GM21381 (cell line): ENCODE measurements around the gene C8A.

Source experiments
- ATAC-seq: cut with Tn5 transposase; IDR thresholded peaks from one replicate; pipeline ENCODE4 v1.9.1; 2021; ENCODE audit warnings: mild to moderate bottlenecking, moderate library complexity; ENCODE audit not compliant: unreplicated experiment

Gene C8A

GRCh38 chr1:56881417-56881816 is 26.8 kb downstream of the C8A start:
- ATAC-seq: no peak

GRCh38 chr1:56890229-56890628 is 35.6 kb downstream of the C8A start:
- no peak for ATAC-seq

- no peak for ATAC-seq
These were observed 39.4 kb downstream of the C8A start for GRCh38 chr1:56894014-56894413.

GRCh38 chr1:56897150-56898004 is 42.8 kb downstream of the C8A start:
- no peak for ATAC-seq

GRCh38 chr1:56898005-56898373 is 43.4 kb downstream of the C8A start:
- ATAC-seq: no peak

- no peak for ATAC-seq
These were observed 44.3 kb downstream of the C8A start for GRCh38 chr1:56898879-56899278.

GRCh38 chr1:56901716-56902115 is 47.1 kb downstream of the C8A start:
- no peak for ATAC-seq

- no peak for ATAC-seq
These were observed 49.2 kb downstream of the C8A start for GRCh38 chr1:56903778-56904177.

- ATAC-seq: no peak
These were observed 50.2 kb downstream of the C8A start for GRCh38 chr1:56904663-56905397.

- no peak for ATAC-seq
These were observed 51.1 kb downstream of the C8A start for GRCh38 chr1:56905667-56906066.

- ATAC-seq: no peak
These were observed 54.1 kb downstream of the C8A start for GRCh38 chr1:56908619-56909221.

- ATAC-seq: no peak
These were observed 55.9 kb downstream of the C8A start for GRCh38 chr1:56910441-56910985.

GRCh38 chr1:56911098-56911938 is 56.7 kb downstream of the C8A start:
- no peak for ATAC-seq

GRCh38 chr1:56912325-56912724 is 57.7 kb downstream of the C8A start:
- ATAC-seq: no peak

- no peak for ATAC-seq
These were observed 61.4 kb downstream of the C8A start for GRCh38 chr1:56915960-56916359.

GRCh38 chr1:56916630-56917029 is 62.0 kb downstream of the C8A start:
- no peak for ATAC-seq

GRCh38 chr1:56917356-56917755 is 62.8 kb downstream of the C8A start:
- ATAC-seq: no peak

GRCh38 chr1:56920591-56921001 is 66.0 kb downstream of the C8A start:
- ATAC-seq: no peak

- no peak for ATAC-seq
These were observed 66.9 kb downstream of the C8A start for GRCh38 chr1:56921479-56921878.

GRCh38 chr1:56922070-56922469 is 67.5 kb downstream of the C8A start:
- ATAC-seq: no peak

GRCh38 chr1:56922507-56922906 is 67.9 kb downstream of the C8A start:
- ATAC-seq: no peak
